ENCODE data around the gene HMGCS1.

The HMGCS1 gene

GRCh38 chr5:43304525-43304924 lies 8.7 kb downstream of the HMGCS1 start:
- no peak for TF ChIP-seq CTCF (IDR thresholded peaks at IDR 0.05; ENCODE audit: low read depth, low read length)

DNA sequence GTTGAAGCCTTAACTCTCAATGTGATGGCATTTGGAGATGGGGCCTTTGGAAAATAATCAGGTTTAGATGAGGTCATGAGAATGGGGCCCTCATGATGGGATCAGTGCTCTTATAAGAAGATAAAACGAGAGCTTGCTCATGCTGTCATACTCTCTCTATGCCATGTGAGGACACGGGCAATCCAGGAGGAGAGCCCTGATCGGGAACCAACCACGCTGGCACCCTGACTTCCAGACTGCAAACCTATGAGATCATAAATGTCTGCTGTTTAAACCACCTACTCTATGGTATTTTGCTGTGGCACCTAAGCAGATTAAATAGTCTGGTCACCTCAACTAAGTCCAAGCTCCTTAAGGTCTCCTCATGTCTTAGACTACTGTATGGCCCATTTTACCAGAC lies 10.0 kb downstream of the HMGCS1 start:
- no peak for TF ChIP-seq CTCF (IDR thresholded peaks at IDR 0.05; ENCODE audit: low read depth, low read length)
- no peak overlapping the region for H3K4me3 ChIP-seq (ENCODE audit: low read depth, low read length)

More at GRCh38 chr5:43304525-43304924, 8.7 kb downstream of the HMGCS1 start:
- no peak overlapping the region for H3K4me3 ChIP-seq (ENCODE audit: low read depth, low read length)

- H3K4me3 ChIP-seq (ENCODE audit: low read depth, low read length) = no peak overlapping the region
- TF ChIP-seq CTCF (IDR thresholded peaks at IDR 0.05; ENCODE audit: low read depth, low read length) = no peak
These were observed 10.7 kb downstream of the HMGCS1 start for GRCh38 chr5:43302481-43302880.

GRCh38 chr5:43301653-43302091 lies 11.5 kb downstream of the HMGCS1 start:
- no peak overlapping the region for H3K4me3 ChIP-seq (ENCODE audit: low read depth, low read length)
- no peak for TF ChIP-seq CTCF (IDR thresholded peaks at IDR 0.05; ENCODE audit: low read depth, low read length)

DNA sequence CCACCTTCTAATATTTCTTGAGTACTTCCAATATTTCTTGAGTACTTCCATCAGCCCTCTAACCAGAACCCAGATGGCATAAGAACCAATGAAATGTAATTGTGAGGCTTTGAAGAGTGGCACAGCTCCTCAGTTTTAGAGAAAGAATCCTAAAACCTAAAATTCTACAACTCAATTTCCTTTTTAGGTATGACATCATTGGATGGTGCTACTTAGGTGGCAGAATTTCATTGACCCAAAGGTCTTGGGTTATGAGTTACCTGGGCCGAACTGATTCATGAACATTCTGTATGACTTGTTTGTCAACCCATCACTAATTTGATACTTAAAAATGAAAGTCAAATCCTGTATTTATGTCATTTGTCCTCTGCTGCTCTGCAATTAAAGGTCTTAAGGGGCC lies 13.1 kb downstream of the HMGCS1 start:
- TF ChIP-seq CTCF (IDR thresholded peaks at IDR 0.05; ENCODE audit: low read depth, low read length) = no peak
- no peak overlapping the region for H3K4me3 ChIP-seq (ENCODE audit: low read depth, low read length)

DNA sequence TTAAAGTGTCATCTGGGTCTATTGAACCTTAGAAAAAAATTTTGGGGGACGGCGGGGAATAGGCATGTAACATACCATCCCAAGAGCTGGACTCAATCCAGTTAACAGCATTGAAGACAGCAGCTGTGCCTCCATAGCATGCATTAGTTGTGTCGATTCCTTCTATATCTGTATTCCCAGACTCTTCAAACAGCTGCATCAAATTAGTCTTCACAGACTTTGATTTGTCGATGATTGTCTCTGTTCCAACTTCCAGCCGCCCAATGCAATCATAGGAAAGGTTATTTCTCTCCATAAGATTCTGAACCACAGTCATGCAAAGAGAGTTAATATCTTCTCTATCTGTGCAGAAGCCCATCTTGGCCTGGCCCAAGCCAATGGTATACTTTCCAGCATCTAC lies 14.8 kb downstream of the HMGCS1 start:
- no peak overlapping the region for H3K4me3 ChIP-seq (ENCODE audit: low read depth, low read length)
- TF ChIP-seq CTCF (IDR thresholded peaks at IDR 0.05; ENCODE audit: low read depth, low read length) = no peak

GRCh38 chr5:43296835-43297234 lies 16.4 kb downstream of the HMGCS1 start:
- no peak overlapping the region for H3K4me3 ChIP-seq (ENCODE audit: low read depth, low read length)
- TF ChIP-seq CTCF (IDR thresholded peaks at IDR 0.05; ENCODE audit: low read depth, low read length) = no peak
